BJ (cell line): Measurements from ENCODE around the gene EPB41L2. TPM values are rescaled to one million over a fixed set of nuclear protein-coding genes. Genes with fewer than 3 reads are reported as not detected.
"Not testable (repeated sequence)": the region's sequence is repeated elsewhere in the genome, so short reads cannot be mapped to it uniquely, and the experiment has no call there.

Experiments used
- CTCF ChIA-PET: fragments of 350-600 bp; formaldehyde crosslinking; extraction: SDS; loops from one replicate; lab custom pipeline; 2021; ENCODE audit warnings: antibody characterized with exemption, inconsistent platforms; lab: Yijun Ruan, JAX
- POLR2A ChIA-PET: fragments of 300-600 bp; sonication (Branson Sonifier 250); formaldehyde crosslinking; extraction: SDS; loops from one replicate; lab custom pipeline; 2021; ENCODE audit warnings: antibody characterized with exemption; lab: Charles Lee
- DNase-seq: peaks from one replicate; pipeline ENCODE4 v3.0.0-alpha.2; 2011; ENCODE audit warnings: low read depth
- H3K27me3 ChIP-seq: 2 replicates; pipeline ENCODE4 v1.6.0; 2011; ENCODE audit warnings: low read length; ENCODE audit not compliant: control insufficient read depth, insufficient read depth
- H3K36me3 ChIP-seq: 2 replicates; pipeline ENCODE4 v1.5.1; 2011; ENCODE audit warnings: low read length; ENCODE audit not compliant: control insufficient read depth, insufficient read depth
- H3K4me3 ChIP-seq: 2 replicates; pipeline ENCODE4 v1.5.1; 2011; ENCODE audit warnings: low read depth, mild to moderate bottlenecking, control low read depth, low read length
- CTCF ChIP-seq: IDR thresholded peaks from 2 replicates; pipeline ENCODE4 v1.5.1; 2011; ENCODE audit warnings: low read depth, mild to moderate bottlenecking, control low read depth, inconsistent platforms, low read length, moderate library complexity; ENCODE audit not compliant: insufficient read depth
- polyA plus RNA-seq: library from polyadenylated mRNA; depleted of rRNA; stranded (reverse); fragments of >200 nt; gene quantifications from 2 replicates; pipeline ENCODE4 v1.2.3, GENCODE V29; 2011

Gene EPB41L2
- polyA plus RNA-seq, 1 experiment = 24.5 TPM

- DNase-seq = peak; percentile 63
- H3K36me3 ChIP-seq = no peaks in the 10 kb centered on the region
- no peak overlapping the region for H3K4me3 ChIP-seq
- TF ChIP-seq CTCF = no peak
- CTCF ChIA-PET = interaction anchor here (0.6 to 1.1 kb wide), 2 partner anchors 11 to 66 kb away, joined by 3 read pairs; no protein-coding TSS in a partner anchor
- no peaks in the 10 kb centered on the region for H3K27me3 ChIP-seq
- POLR2A ChIA-PET = no interaction called here
Observed at GRCh38 chr6:131013495-131013894, 49.5 kb downstream of the EPB41L2 start.

- DNase-seq = no peak
- no peaks in the 10 kb centered on the region for H3K36me3 ChIP-seq
- no peaks in the 10 kb centered on the region for H3K27me3 ChIP-seq
- ChIA-PET CTCF (no interaction called here), POLR2A (no interaction called here)
- H3K4me3 ChIP-seq = no peak overlapping the region
- TF ChIP-seq CTCF = no peak
Observed at GRCh38 chr6:131009790-131010189, 53.3 kb downstream of the EPB41L2 start.

GRCh38 chr6:131008965-131009364, 54.1 kb downstream of the EPB41L2 start:
- DNase-seq, H3K36me3 ChIP-seq, CTCF ChIA-PET, H3K27me3 ChIP-seq, H3K4me3 ChIP-seq, POLR2A ChIA-PET: not testable (repeated sequence)

- POLR2A ChIA-PET, H3K4me3 ChIP-seq, H3K27me3 ChIP-seq, DNase-seq, CTCF ChIA-PET, H3K36me3 ChIP-seq: not testable (repeated sequence)
Observed at GRCh38 chr6:131007964-131008363, 55.1 kb downstream of the EPB41L2 start.

GRCh38 chr6:131007286-131007685, 55.8 kb downstream of the EPB41L2 start:
- DNase-seq = no peak
- Histone ChIP-seq H3K4me3 (no peak overlapping the region), H3K36me3 (no peaks in the 10 kb centered on the region), H3K27me3 (no peaks in the 10 kb centered on the region)
- POLR2A ChIA-PET = no interaction called here
- no peak for TF ChIP-seq CTCF
- CTCF ChIA-PET = no interaction called here

GRCh38 chr6:131005439-131006016, 57.5 kb downstream of the EPB41L2 start:
- DNase-seq = no peak
- H3K36me3 ChIP-seq = no peaks in the 10 kb centered on the region
- no peaks in the 10 kb centered on the region for H3K27me3 ChIP-seq
- ChIA-PET CTCF (interaction anchor here (0.6 kb wide), 1 partner anchor 48 kb away, joined by 4 read pairs; no protein-coding TSS in a partner anchor), POLR2A (no interaction called here)
- no peak for TF ChIP-seq CTCF
- H3K4me3 ChIP-seq = no peak overlapping the region
